Measurements from ENCODE around the gene FBXL20. TPM values are rescaled to one million over a fixed set of nuclear protein-coding genes. Genes with fewer than 3 reads are reported as not detected.
"Not testable (repeated sequence)": the region's sequence is repeated elsewhere in the genome, so short reads cannot be mapped to it uniquely, and the experiment has no call there.

FBXL20 gene
- total RNA-seq, 4 donors from 2014 or later, result 6.4 to 29.0 (median 19.8) TPM

- intact Hi-C loops (cut with DNase I; ENCODE audit: low total_unique reads), result no loop called here
- Histone ChIP-seq H3K27ac (no peak overlapping the region), H3K4me3 (no peak overlapping the region), H3K4me1 (no peaks in the 10 kb centered on the region), H3K9me3 (no peaks in the 10 kb centered on the region), H3K27me3 (no peaks in the 10 kb centered on the region), H3K36me3 (no peaks in the 10 kb centered on the region)
- no peak for TF ChIP-seq POLR2A (IDR thresholded peaks at IDR 0.05)
- TF ChIP-seq, protein P1, sequence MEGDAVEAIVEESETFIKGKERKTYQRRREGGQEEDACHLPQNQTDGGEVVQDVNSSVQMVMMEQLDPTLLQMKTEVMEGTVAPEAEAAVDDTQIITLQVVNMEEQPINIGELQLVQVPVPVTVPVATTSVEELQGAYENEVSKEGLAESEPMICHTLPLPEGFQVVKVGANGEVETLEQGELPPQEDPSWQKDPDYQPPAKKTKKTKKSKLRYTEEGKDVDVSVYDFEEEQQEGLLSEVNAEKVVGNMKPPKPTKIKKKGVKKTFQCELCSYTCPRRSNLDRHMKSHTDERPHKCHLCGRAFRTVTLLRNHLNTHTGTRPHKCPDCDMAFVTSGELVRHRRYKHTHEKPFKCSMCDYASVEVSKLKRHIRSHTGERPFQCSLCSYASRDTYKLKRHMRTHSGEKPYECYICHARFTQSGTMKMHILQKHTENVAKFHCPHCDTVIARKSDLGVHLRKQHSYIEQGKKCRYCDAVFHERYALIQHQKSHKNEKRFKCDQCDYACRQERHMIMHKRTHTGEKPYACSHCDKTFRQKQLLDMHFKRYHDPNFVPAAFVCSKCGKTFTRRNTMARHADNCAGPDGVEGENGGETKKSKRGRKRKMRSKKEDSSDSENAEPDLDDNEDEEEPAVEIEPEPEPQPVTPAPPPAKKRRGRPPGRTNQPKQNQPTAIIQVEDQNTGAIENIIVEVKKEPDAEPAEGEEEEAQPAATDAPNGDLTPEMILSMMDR (IDR thresholded peaks at IDR 0.05), result no peak
- no peak for DNase-seq
Observed at GRCh38 chr17:39357488-39357887, 43.9 kb downstream of the FBXL20 start.

DNA sequence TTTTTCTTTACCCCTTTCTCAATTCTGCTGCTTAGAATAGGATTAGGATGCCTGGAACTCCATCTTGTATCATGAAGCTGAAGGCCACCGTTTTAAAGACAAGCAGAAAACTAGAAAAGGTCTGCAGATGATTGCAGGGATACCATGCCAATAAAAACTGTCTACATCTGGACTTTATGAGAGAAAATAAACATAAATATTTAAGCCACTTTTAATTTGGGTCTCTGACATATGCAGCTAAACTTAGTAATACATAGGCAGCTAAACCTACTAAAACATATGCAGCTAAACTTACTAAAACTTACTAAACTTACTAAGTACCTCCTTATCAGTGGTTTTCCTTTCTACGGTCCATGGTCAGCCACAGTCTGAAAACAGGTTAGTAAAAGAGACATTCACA is 48.4 kb downstream of the FBXL20 start:
- TF ChIP-seq, protein P1 (IDR thresholded peaks at IDR 0.05), result no peak
- TF ChIP-seq POLR2A (IDR thresholded peaks at IDR 0.05), result no peak
- Histone ChIP-seq H3K9me3 (no peaks in the 10 kb centered on the region), H3K36me3 (no peaks in the 10 kb centered on the region), H3K27ac (no peak overlapping the region), H3K4me3 (no peak overlapping the region), H3K27me3 (no peaks in the 10 kb centered on the region), H3K4me1 (no peaks in the 10 kb centered on the region)
- intact Hi-C loops (cut with DNase I; ENCODE audit: low total_unique reads), result no loop called here
- DNase-seq, result no peak

- H3K36me3 ChIP-seq, result no peaks in the 10 kb centered on the region
- no peak for DNase-seq
- no peaks in the 10 kb centered on the region for H3K9me3 ChIP-seq
- H3K27ac ChIP-seq, result no peak overlapping the region
- no peaks in the 10 kb centered on the region for H3K4me1 ChIP-seq
- TF ChIP-seq, protein P1 (IDR thresholded peaks at IDR 0.05), result no peak
- TF ChIP-seq POLR2A (IDR thresholded peaks at IDR 0.05), result no peak
- intact Hi-C loops (cut with DNase I; ENCODE audit: low total_unique reads), result no loop called here
- H3K27me3 ChIP-seq, result no peaks in the 10 kb centered on the region
- H3K4me3 ChIP-seq, result no peak overlapping the region
Observed at GRCh38 chr17:39352511-39352910, 48.9 kb downstream of the FBXL20 start.

DNA sequence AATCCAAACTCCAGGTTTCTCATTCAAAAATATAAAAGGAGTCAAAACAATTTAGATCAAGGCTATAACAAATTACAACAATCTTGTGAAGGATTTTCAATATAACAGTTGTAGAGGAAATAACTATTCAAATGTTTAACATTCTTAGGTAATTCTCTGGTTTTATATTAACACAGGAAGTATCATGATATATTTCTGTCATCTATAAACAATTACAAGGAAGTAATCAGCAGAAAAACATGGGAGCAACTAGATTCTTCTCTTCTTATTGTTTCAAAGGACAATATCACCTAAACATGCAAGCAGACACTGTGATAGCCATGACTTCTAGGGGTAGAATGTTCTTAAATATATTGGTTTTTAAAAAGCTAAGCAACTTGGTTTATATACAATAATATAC is 49.9 kb downstream of the FBXL20 start:
- TF ChIP-seq POLR2A (IDR thresholded peaks at IDR 0.05), result no peak
- H3K27ac ChIP-seq, result no peak overlapping the region
- DNase-seq, result no peak
- no peaks in the 10 kb centered on the region for H3K4me1 ChIP-seq
- no peaks in the 10 kb centered on the region for H3K36me3 ChIP-seq
- intact Hi-C loops (cut with DNase I; ENCODE audit: low total_unique reads), result no loop called here
- H3K9me3 ChIP-seq, result no peaks in the 10 kb centered on the region
- no peak overlapping the region for H3K4me3 ChIP-seq
- H3K27me3 ChIP-seq, result no peaks in the 10 kb centered on the region

DNA sequence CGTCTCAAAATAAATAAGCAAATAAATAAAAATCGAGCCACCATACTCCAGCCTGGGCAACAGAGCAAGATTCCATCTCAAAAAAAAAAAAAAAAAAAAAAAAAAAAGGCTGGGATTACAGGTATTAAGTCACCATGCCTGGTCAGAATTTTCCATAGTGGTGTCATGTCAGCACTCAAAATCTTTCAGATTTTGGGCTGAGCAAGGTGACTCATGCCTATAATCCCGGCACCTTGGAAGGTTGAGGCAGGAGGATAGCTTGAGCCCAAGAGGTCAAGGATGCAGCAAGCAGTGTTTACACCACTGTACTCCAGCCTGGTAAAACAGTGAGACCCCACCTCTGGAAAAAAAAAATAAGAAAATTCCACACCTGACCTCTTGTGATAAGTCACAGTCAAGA is 52.2 kb downstream of the FBXL20 start:
- TF ChIP-seq POLR2A (IDR thresholded peaks at IDR 0.05), result no peak
- TF ChIP-seq, protein P1 (IDR thresholded peaks at IDR 0.05), result no peak

GRCh38 chr17:39346863-39347262 is 54.6 kb downstream of the FBXL20 start:
- H3K27ac ChIP-seq; H3K27me3 ChIP-seq; H3K4me3 ChIP-seq; H3K36me3 ChIP-seq; DNase-seq; H3K9me3 ChIP-seq; intact Hi-C loops (cut with DNase I; ENCODE audit: low total_unique reads); H3K4me1 ChIP-seq: not testable (repeated sequence)

More for the DNA sequence above, 52.2 kb downstream of the FBXL20 start:
- no peak for DNase-seq
- Histone ChIP-seq H3K9me3 (no peaks in the 10 kb centered on the region), H3K27me3 (no peaks in the 10 kb centered on the region), H3K27ac (no peak overlapping the region), H3K36me3 (no peaks in the 10 kb centered on the region), H3K4me3 (no peak overlapping the region), H3K4me1 (no peaks in the 10 kb centered on the region)
- intact Hi-C loops (cut with DNase I; ENCODE audit: low total_unique reads), result no loop called here
